K562 (cell line): Measurements from ENCODE around the gene MOB1A. TPM values are rescaled to one million over a fixed set of nuclear protein-coding genes. Genes with fewer than 3 reads are reported as not detected.

ENCODE experiments used
- ATAC-seq: fragments of 200-7000 bp; cut with Tn5 transposase; 3 replicates; pipeline ENCODE4 v1.9.1; 2020; ENCODE audit warnings: moderate library complexity
- BruUV-seq: library from RNA; stranded (reverse); fragments of 400-500 nt; replicated peaks from 2 replicates; lab custom pipeline; 2021; lab: Mats Ljungman, UMichigan
- CTCF ChIA-PET: fragments of 300-600 bp; formaldehyde crosslinking; extraction: SDS; loops from one replicate; lab custom pipeline; 2021; ENCODE audit warnings: low intra/inter-chr PET ratio; lab: Yijun Ruan, JAX
- POLR2A ChIA-PET: fragments of 300-600, 350-650 bp; sonication (Branson Sonifier 250); formaldehyde crosslinking; extraction: SDS; loops from one replicate; lab custom pipeline; 2021; ENCODE audit warnings: antibody characterized with exemption, inconsistent platforms; lab: Yijun Ruan, JAX
- DNase-seq, 4 experiments: peaks; one replicate each; pipeline versions ENCODE4 v3.0.0 to v3.0.0-alpha.2; 2011 to 2018; ENCODE audit warnings: low spot score in 3 of 4, mixed read lengths in 3 of 4; ENCODE audit errors: extremely low read depth in 1 of 4
- FAIRE-seq: peaks from 2 replicates; lab custom pipeline; 2011; peaks lifted over from hg19 to GRCh38; lab: Jason Lieb, UNC
- H2AFZ ChIP-seq: 2 replicates; pipeline ENCODE4 v1.6.0; 2011; ENCODE audit warnings: low read depth, low read length, control low read depth, inconsistent platforms
- H3K27ac ChIP-seq: fragments of 200-600 bp; 3 replicates; pipeline ENCODE4 v1.8.0; 2011; ENCODE audit warnings: low read depth, mild to moderate bottlenecking, control low read depth, inconsistent platforms, low read length, moderate library complexity, mixed read lengths; ENCODE audit errors: extremely low read depth
- H3K27me3 ChIP-seq, 2 experiments: fragments of 300-600 bp in 1 of 2; 2 replicates in 1 of 2; 3 replicates in 1 of 2; pipeline versions ENCODE4 v1.6.0 to v1.8.0; 2011; ENCODE audit warnings: inconsistent platforms in 2 of 2, low read length in 2 of 2, mild to moderate bottlenecking in 1 of 2, mixed read lengths in 1 of 2, moderate library complexity in 1 of 2; ENCODE audit not compliant: control insufficient read depth in 2 of 2, insufficient read depth in 2 of 2
- H3K36me3 ChIP-seq: fragments of 300-600 bp; 3 replicates; pipeline ENCODE4 v1.8.0; 2011; ENCODE audit warnings: mild to moderate bottlenecking, low read length, inconsistent platforms; ENCODE audit not compliant: control insufficient read depth, insufficient read depth
- H3K4me1 ChIP-seq, 2 experiments: fragments of 200-600 bp in 1 of 2; replicated peaks in 1 of 2; 2 replicates in 1 of 2; 3 replicates in 1 of 2; pipeline versions ENCODE4 v1.5.1 to v1.8.0; 2011; ENCODE audit warnings: inconsistent platforms in 2 of 2, low read length in 2 of 2, mild to moderate bottlenecking in 1 of 2, mixed read lengths in 1 of 2, moderate library complexity in 1 of 2; ENCODE audit not compliant: control insufficient read depth in 2 of 2, insufficient read depth in 2 of 2
- H3K4me2 ChIP-seq: 2 replicates; pipeline ENCODE4 v1.6.1; 2011; ENCODE audit warnings: low read length, control low read depth, inconsistent platforms, mixed read lengths; ENCODE audit not compliant: insufficient read depth
- H3K4me3 ChIP-seq: fragments of 200-600 bp; sonication (generic), shearing (Covaris generic); 2 replicates; pipeline ENCODE4 v1.5.1; 2016; ENCODE audit warnings: control low read depth, inconsistent platforms
- H3K79me2 ChIP-seq: fragments of 200-600 bp; 3 replicates; pipeline ENCODE4 v1.8.0; 2011; ENCODE audit warnings: low read length, inconsistent platforms; ENCODE audit not compliant: control insufficient read depth, insufficient read depth
- H3K9ac ChIP-seq, 2 experiments: 2 replicates each; pipeline versions ENCODE4 v1.6.0 to v1.6.1; 2011; ENCODE audit warnings: low read depth in 2 of 2, low read length in 2 of 2, control low read depth in 1 of 2, inconsistent platforms in 1 of 2, mild to moderate bottlenecking in 1 of 2, mixed read lengths in 1 of 2; ENCODE audit not compliant: insufficient read depth in 1 of 2
- H3K9me1 ChIP-seq: one replicate; pipeline ENCODE4 v1.6.0; 2011; ENCODE audit warnings: inconsistent platforms, mild to moderate bottlenecking, low read length, moderate library complexity; ENCODE audit not compliant: control insufficient read depth, insufficient read depth
- H3K9me3 ChIP-seq: replicated peaks from 2 replicates; pipeline ENCODE4 v1.5.1; 2011; ENCODE audit warnings: low read depth, low read length, inconsistent platforms; ENCODE audit not compliant: control insufficient read depth, insufficient read depth
- H4K20me1 ChIP-seq: replicated peaks from 2 replicates; pipeline ENCODE4 v1.6.1; 2011; ENCODE audit warnings: low read length, inconsistent platforms, mixed read lengths; ENCODE audit not compliant: control insufficient read depth, insufficient read depth
- BRD4 ChIP-seq: fragments of 200-600 bp; sonication (generic); IDR thresholded peaks from 2 replicates; pipeline ENCODE4 v1.6.1; 2017; ENCODE audit warnings: inconsistent platforms
- CEBPB ChIP-seq: fragments of 450-650 bp; IDR thresholded peaks from 2 replicates; pipeline ENCODE4 v1.6.1; 2016; ENCODE audit warnings: missing genetic modification characterization, missing compliant biosample characterization
- KDM2B ChIP-seq: fragments of 250-450 bp; sonication (Bioruptor Pico); IDR thresholded peaks from 2 replicates; pipeline ENCODE4 v1.8.0; 2021; ENCODE audit warnings: mild to moderate bottlenecking, moderate library complexity
- KHSRP ChIP-seq: fragments of 450-650 bp; IDR thresholded peaks from 2 replicates; pipeline ENCODE4 v1.6.1; 2017
- SMARCE1 ChIP-seq: fragments of 450-650 bp; IDR thresholded peaks from 2 replicates; pipeline ENCODE4 v1.7.1; 2016; ENCODE audit warnings: mild to moderate bottlenecking
- SNRNP70 ChIP-seq: fragments of 200-400 bp; formaldehyde crosslinking; optimal IDR thresholded peaks from 2 replicates; pipeline ENCODE3; 2017; ENCODE audit warnings: low read depth, low read length
- ZNF212 ChIP-seq: fragments of 450-650 bp; formaldehyde crosslinking; IDR thresholded peaks from 2 replicates; pipeline ENCODE4 v1.4.0; 2020; ENCODE audit warnings: mild to moderate bottlenecking
- ZNF224 ChIP-seq: sonication (generic); formaldehyde crosslinking; IDR thresholded peaks from 2 replicates; pipeline ENCODE4 v1.8.0; 2022; ENCODE audit warnings: mild to moderate bottlenecking, missing genetic modification reagents
- ZNF324 ChIP-seq: fragments of 250-450 bp; sonication (Bioruptor Pico); IDR thresholded peaks from 2 replicates; pipeline ENCODE4 v1.4.0; 2020; ENCODE audit warnings: mild to moderate bottlenecking
- ZNF766 ChIP-seq: fragments of 200-800 bp; sonication (Bioruptor generic); conservative IDR thresholded peaks from 2 replicates; pipeline ENCODE4 v1.6.1; 2016; ENCODE audit warnings: missing genetic modification characterization, missing compliant biosample characterization
- ZNF77 ChIP-seq: fragments of 250-450 bp; sonication (Bioruptor Pico); IDR thresholded peaks from 2 replicates; pipeline ENCODE4 v1.5.0; 2020
- WGBS: fragments of 100-300 bp; shearing (Covaris generic); methylation state at CpG from one replicate; pipeline ENCODE4 v1.1.6; 2016; ENCODE audit warnings: low coverage, mixed read lengths; ENCODE audit not compliant: insufficient coverage; ENCODE audit errors: missing lambda C conversion rate; 5-methylcytosine and 5-hydroxymethylcytosine counted together
- in situ Hi-C: fragments of 300-500 bp; cut with MboI; formaldehyde crosslinking; loops from 4 replicates; pipeline ENCODE4 v1.15.0; 2018; ENCODE audit warnings: inconsistent platforms, mixed read lengths
- intact Hi-C: fragments of 100-400 bp; cut with micrococcal nuclease; formaldehyde crosslinking; loops from 2 replicates; pipeline ENCODE4 v1.14.2; 2022
- polyA plus RNA-seq, 8 experiments: library from polyadenylated mRNA; depleted of rRNA in 4 of 8; stranded (reverse) in 5 of 8; unstranded in 3 of 8; fragments of >200 nt; fragmentation: Nextera tagmentation in 2 of 8; fragmentation: Illumina TruSeq in 1 of 8; extraction: Ambion mirVana in 2 of 8; extraction: Trizol in 1 of 8; gene quantifications; 2 replicates each; pipeline versions ENCODE4 v1.2.1 to v1.2.3, GENCODE V29; 2011 to 2014; ENCODE audit warnings: inconsistent platforms in 1 of 8, missing spikeins in 1 of 8
- total RNA-seq, 7 experiments: library from RNA; depleted of rRNA in 6 of 7; stranded (reverse); fragments of >200 nt in 6 of 7; fragmentation: Illumina TruSeq in 2 of 7; extraction: Trizol in 2 of 7; gene quantifications; 2 replicates each; pipeline versions ENCODE4 v1.2.1 to v1.2.3, GENCODE V29; 2011 to 2021; ENCODE audit warnings: low replicate concordance in 1 of 7
- TF ChIP-seq, protein P1 (sequence below), 3 experiments: fragments of 200-800 bp in 1 of 3; sonication (Bioruptor generic) in 1 of 3; sonication (generic) in 1 of 3; formaldehyde crosslinking in 1 of 3; IDR thresholded peaks; 2 replicates each; pipeline versions ENCODE4 v1.6.1 to v1.8.0; 2016 to 2022; ENCODE audit warnings: mild to moderate bottlenecking in 2 of 3, missing compliant biosample characterization in 2 of 3, missing genetic modification characterization in 2 of 3, missing genetic modification reagents in 1 of 3
- TF ChIP-seq, protein P2 (sequence below): fragments of 250-450 bp; sonication (Bioruptor Pico); IDR thresholded peaks from 2 replicates; pipeline ENCODE4 v1.5.0; 2021

MOB1A gene
- total and polyA plus RNA-seq, 9 of the 15 experiments (the other 6 are each of a cell fraction or from before 2014, with no cell fraction given): 24.8 to 100 (median 60.2) TPM

DNA sequence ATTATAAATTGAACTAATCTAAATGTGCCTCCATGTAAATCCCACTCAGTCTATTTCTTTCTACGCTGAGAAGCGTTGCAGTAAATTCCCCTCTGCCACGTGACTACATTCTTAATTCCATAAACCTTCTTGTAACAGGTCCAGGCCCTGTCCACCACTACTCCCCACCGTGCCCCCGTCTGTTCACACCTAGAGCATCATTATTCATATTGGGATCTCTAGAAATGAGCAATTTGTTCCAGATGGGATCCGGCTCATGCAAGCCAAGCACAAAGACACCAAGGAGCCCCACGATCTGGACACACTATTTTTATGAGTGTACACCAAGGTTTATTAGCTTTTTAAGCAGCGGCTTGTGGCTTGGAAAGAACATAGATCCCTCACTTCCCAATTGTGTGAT is 69.1 kb downstream of the MOB1A start:
- CTCF ChIA-PET: no interaction called here
- Histone ChIP-seq H2AFZ (no peak overlapping the region), H3K4me3 (no peak overlapping the region), H3K79me2 (no peaks in the 10 kb centered on the region), H4K20me1 (no peaks in the 10 kb centered on the region), H3K4me1 (0 out of 5 replicates have a peak, but pooled peaks cover 0 to 3% of the 10 kb centered on the region in 2 experiments), H3K9me3 (no peaks in the 10 kb centered on the region), H3K27ac (no peak overlapping the region), H3K9me1 (no peaks in the 10 kb centered on the region), H3K36me3 (0 out of 3 replicates have a peak, but pooled peaks cover 3% of the 10 kb centered on the region), H3K27me3 (no peaks in the 10 kb centered on the region), H3K4me2 (no peak overlapping the region), H3K9ac (no peak overlapping the region)
- FAIRE-seq: no peak
- intact Hi-C loops (loop anchor here (10.0 kb wide), 1 partner anchor 285 kb away; the partner anchor contains the start of gene STAMBP), in situ Hi-C loops (no loop called here)
- no peak for TF ChIP-seq KHSRP
- no peak for TF ChIP-seq KDM2B (CRISPR knock-in tag)
- TF ChIP-seq, protein P1, sequence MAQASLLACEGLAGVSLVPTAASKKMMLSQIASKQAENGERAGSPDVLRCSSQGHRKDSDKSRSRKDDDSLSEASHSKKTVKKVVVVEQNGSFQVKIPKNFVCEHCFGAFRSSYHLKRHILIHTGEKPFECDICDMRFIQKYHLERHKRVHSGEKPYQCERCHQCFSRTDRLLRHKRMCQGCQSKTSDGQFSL (CRISPR knock-in tag; IDR thresholded peaks at IDR 0.05): no peak
- TF ChIP-seq, protein P1 (tag; IDR thresholded peaks at IDR 0.05): no peak
- no peak for TF ChIP-seq SMARCE1
- TF ChIP-seq, protein P2, sequence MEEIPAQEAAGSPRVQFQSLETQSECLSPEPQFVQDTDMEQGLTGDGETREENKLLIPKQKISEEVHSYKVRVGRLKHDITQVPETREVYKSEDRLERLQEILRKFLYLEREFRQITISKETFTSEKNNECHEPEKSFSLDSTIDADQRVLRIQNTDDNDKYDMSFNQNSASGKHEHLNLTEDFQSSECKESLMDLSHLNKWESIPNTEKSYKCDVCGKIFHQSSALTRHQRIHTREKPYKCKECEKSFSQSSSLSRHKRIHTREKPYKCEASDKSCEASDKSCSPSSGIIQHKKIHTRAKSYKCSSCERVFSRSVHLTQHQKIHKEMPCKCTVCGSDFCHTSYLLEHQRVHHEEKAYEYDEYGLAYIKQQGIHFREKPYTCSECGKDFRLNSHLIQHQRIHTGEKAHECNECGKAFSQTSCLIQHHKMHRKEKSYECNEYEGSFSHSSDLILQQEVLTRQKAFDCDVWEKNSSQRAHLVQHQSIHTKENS (CRISPR knock-in tag): no peak
- TF ChIP-seq ZNF224 (CRISPR knock-in tag): no peak
- TF ChIP-seq ZNF212 (CRISPR knock-in tag): no peak
- TF ChIP-seq ZNF766: no peak
- TF ChIP-seq CEBPB (tag): no peak
- no peak for TF ChIP-seq SNRNP70
- no peak for TF ChIP-seq BRD4
- TF ChIP-seq ZNF324 (CRISPR knock-in tag): no peak
- no peak for TF ChIP-seq ZNF77 (CRISPR knock-in tag)
- no peak for ATAC-seq
- no TSS peak for BruUV-seq
- WGBS: 70% methylated on average over 8 of the region's 8 CpGs
- no peak for DNase-seq
- POLR2A ChIA-PET: interaction anchor here (0.7 to 2.8 kb wide), 3 partner anchors 11 to 32 kb away, joined by 3 to 12 read pairs (median 3); no protein-coding TSS in a partner anchor
